Measurements from ENCODE around the gene TRNT1. TPM values are rescaled to one million over a fixed set of nuclear protein-coding genes. Genes with fewer than 3 reads are reported as not detected.

The TRNT1 gene
- total RNA-seq, 1 experiment from 2014 or later, result 41.7 TPM

GRCh38 chr3:3086239-3086638 is 40.5 kb upstream of the TRNT1 start:
- POLR2A ChIA-PET (ENCODE audit: low non-redundant PET), result no interaction called here

GRCh38 chr3:3087279-3087678 is 39.5 kb upstream of the TRNT1 start:
- DNase-seq (ENCODE audit: low spot score), result no peak
- no peak overlapping the region for H3K4me3 ChIP-seq (ENCODE audit: low read depth, low read length, poor library complexity, severe bottlenecking)
- H3K9me3 ChIP-seq (ENCODE audit: low read depth, low read length, poor library complexity, severe bottlenecking), result no peaks in the 10 kb centered on the region
- POLR2A ChIA-PET (ENCODE audit: low non-redundant PET), result no interaction called here
- H3K27ac ChIP-seq (ENCODE audit: low read depth, low read length, poor library complexity, severe bottlenecking), result no peak overlapping the region
- no TSS peak for BruUV-seq (replicated peaks)
- TF ChIP-seq CTCF (conservative IDR thresholded peaks at IDR 0.05; ENCODE audit: low read depth, low read length) (no peak), EZH2 (IDR thresholded peaks at IDR 0.05; ENCODE audit: borderline replicate concordance, low read depth, low read length, poor library complexity, severe bottlenecking) (no peak)
- no peaks in the 10 kb centered on the region for H3K27me3 ChIP-seq (replicated peaks; ENCODE audit: insufficient read depth, low read depth, low read length, poor library complexity)
- intact Hi-C loops (cut with micrococcal nuclease; ENCODE audit: unreplicated experiment), result no loop called here
- CTCF ChIA-PET, result no interaction called here
- H3K36me3 ChIP-seq (ENCODE audit: insufficient read depth, low read length, poor library complexity, severe bottlenecking), result no peaks in the 10 kb centered on the region
- no peaks in the 10 kb centered on the region for H3K4me1 ChIP-seq (ENCODE audit: insufficient read depth, low read length, poor library complexity, severe bottlenecking)

More at GRCh38 chr3:3086239-3086638, 40.5 kb upstream of the TRNT1 start:
- Histone ChIP-seq H3K4me3 (ENCODE audit: low read depth, low read length, poor library complexity, severe bottlenecking) (no peak overlapping the region), H3K9me3 (ENCODE audit: low read depth, low read length, poor library complexity, severe bottlenecking) (no peaks in the 10 kb centered on the region), H3K27ac (ENCODE audit: low read depth, low read length, poor library complexity, severe bottlenecking) (no peak overlapping the region), H3K36me3 (ENCODE audit: insufficient read depth, low read length, poor library complexity, severe bottlenecking) (no peaks in the 10 kb centered on the region), H3K4me1 (ENCODE audit: insufficient read depth, low read length, poor library complexity, severe bottlenecking) (no peaks in the 10 kb centered on the region), H3K27me3 (replicated peaks; ENCODE audit: insufficient read depth, low read depth, low read length, poor library complexity) (no peaks in the 10 kb centered on the region)
- CTCF ChIA-PET, result no interaction called here
- no TSS peak for BruUV-seq (replicated peaks)
- TF ChIP-seq CTCF (conservative IDR thresholded peaks at IDR 0.05; ENCODE audit: low read depth, low read length) (no peak), EZH2 (IDR thresholded peaks at IDR 0.05; ENCODE audit: borderline replicate concordance, low read depth, low read length, poor library complexity, severe bottlenecking) (no peak)
- DNase-seq (ENCODE audit: low spot score), result no peak
- intact Hi-C loops (cut with micrococcal nuclease; ENCODE audit: unreplicated experiment), result no loop called here

- BruUV-seq (replicated peaks), result no TSS peak
- CTCF ChIA-PET, result no interaction called here
- Histone ChIP-seq H3K27me3 (replicated peaks; ENCODE audit: insufficient read depth, low read depth, low read length, poor library complexity) (no peaks in the 10 kb centered on the region), H3K9me3 (ENCODE audit: low read depth, low read length, poor library complexity, severe bottlenecking) (no peaks in the 10 kb centered on the region), H3K4me3 (ENCODE audit: low read depth, low read length, poor library complexity, severe bottlenecking) (no peak overlapping the region), H3K27ac (ENCODE audit: low read depth, low read length, poor library complexity, severe bottlenecking) (no peak overlapping the region), H3K36me3 (ENCODE audit: insufficient read depth, low read length, poor library complexity, severe bottlenecking) (no peaks in the 10 kb centered on the region), H3K4me1 (ENCODE audit: insufficient read depth, low read length, poor library complexity, severe bottlenecking) (no peaks in the 10 kb centered on the region)
- intact Hi-C loops (cut with micrococcal nuclease; ENCODE audit: unreplicated experiment), result no loop called here
- no peak for DNase-seq (ENCODE audit: low spot score)
- no peak for TF ChIP-seq CTCF (conservative IDR thresholded peaks at IDR 0.05; ENCODE audit: low read depth, low read length)
- no peak for TF ChIP-seq EZH2 (IDR thresholded peaks at IDR 0.05; ENCODE audit: borderline replicate concordance, low read depth, low read length, poor library complexity, severe bottlenecking)
- POLR2A ChIA-PET (ENCODE audit: low non-redundant PET), result no interaction called here
These were observed 38.8 kb upstream of the TRNT1 start for GRCh38 chr3:3087716-3088465.
